Activated CD8-positive, alpha-beta memory T cell treated with anti-CD3 and anti-CD28 coated beads for 36 hours (primary cell): ENCODE results near the gene DLGAP1. TPM values are rescaled to one million over a fixed set of nuclear protein-coding genes. Genes with fewer than 3 reads are reported as not detected.

ENCODE experiments used
- CTCF ChIA-PET: fragments of 350-600 bp; sonication (Branson Sonifier 250); formaldehyde crosslinking; loops from one replicate; lab custom pipeline; 2021; ENCODE audit warnings: antibody characterized with exemption; lab: Charles Lee
- POLR2A ChIA-PET: fragments of 350-600 bp; sonication (Branson Sonifier 250); formaldehyde crosslinking; loops from one replicate; lab custom pipeline; 2021; ENCODE audit warnings: antibody characterized with exemption; lab: Charles Lee
- total RNA-seq, 2 experiments: library from RNA; stranded (reverse); gene quantifications; one replicate each; pipeline ENCODE4 v1.2.3, GENCODE V29; 2021

Gene DLGAP1
- total RNA-seq, 2 experiments from 2014 or later, result not detected

GRCh38 chr18:3826021-3826420, 629.1 kb downstream of the DLGAP1 start:
- CTCF ChIA-PET, result no interaction called here
- POLR2A ChIA-PET, result no interaction called here

- ChIA-PET CTCF (no interaction called here), POLR2A (no interaction called here)
Observed at GRCh38 chr18:3824101-3824500, 631.0 kb downstream of the DLGAP1 start.

GRCh38 chr18:3823073-3823472, 632.0 kb downstream of the DLGAP1 start:
- ChIA-PET POLR2A (no interaction called here), CTCF (no interaction called here)

GRCh38 chr18:3821524-3821923, 633.6 kb downstream of the DLGAP1 start:
- CTCF ChIA-PET, result interaction anchor here (0.6 kb wide), 1 partner anchor 673 kb away, joined by 3 read pairs; no protein-coding TSS in a partner anchor
- POLR2A ChIA-PET, result no interaction called here

- POLR2A ChIA-PET, result no interaction called here
- CTCF ChIA-PET, result no interaction called here
Observed at GRCh38 chr18:3819961-3820360, 635.1 kb downstream of the DLGAP1 start.

- POLR2A ChIA-PET, result no interaction called here
- CTCF ChIA-PET, result interaction anchor here (0.6 kb wide), 1 partner anchor 436 kb away, joined by 3 read pairs; no protein-coding TSS in a partner anchor
Observed at GRCh38 chr18:3816610-3817363, 638.3 kb downstream of the DLGAP1 start.

- POLR2A ChIA-PET, result no interaction called here
Observed at GRCh38 chr18:3815991-3816390, 639.1 kb downstream of the DLGAP1 start.

GRCh38 chr18:3814816-3815215, 640.3 kb downstream of the DLGAP1 start:
- POLR2A ChIA-PET, result no interaction called here
- CTCF ChIA-PET, result no interaction called here

More at GRCh38 chr18:3815991-3816390, 639.1 kb downstream of the DLGAP1 start:
- CTCF ChIA-PET, result no interaction called here

GRCh38 chr18:3810296-3810695, 644.8 kb downstream of the DLGAP1 start:
- POLR2A ChIA-PET, result no interaction called here
- CTCF ChIA-PET, result no interaction called here

- CTCF ChIA-PET, result no interaction called here
- POLR2A ChIA-PET, result no interaction called here
Observed at GRCh38 chr18:3808985-3809780, 645.9 kb downstream of the DLGAP1 start.

- POLR2A ChIA-PET, result no interaction called here
- CTCF ChIA-PET, result no interaction called here
Observed at GRCh38 chr18:3806656-3807055, 648.5 kb downstream of the DLGAP1 start.

- ChIA-PET CTCF (no interaction called here), POLR2A (no interaction called here)
Observed at GRCh38 chr18:3804336-3804735, 650.8 kb downstream of the DLGAP1 start.

GRCh38 chr18:3803350-3803749, 651.8 kb downstream of the DLGAP1 start:
- ChIA-PET POLR2A (no interaction called here), CTCF (no interaction called here)

GRCh38 chr18:3799515-3799914, 655.6 kb downstream of the DLGAP1 start:
- POLR2A ChIA-PET, result no interaction called here
- CTCF ChIA-PET, result no interaction called here

- ChIA-PET CTCF (no interaction called here), POLR2A (no interaction called here)
Observed at GRCh38 chr18:3798032-3798431, 657.1 kb downstream of the DLGAP1 start.

- CTCF ChIA-PET, result no interaction called here
- POLR2A ChIA-PET, result no interaction called here
Observed at GRCh38 chr18:3796434-3796833, 658.7 kb downstream of the DLGAP1 start.

- ChIA-PET POLR2A (no interaction called here), CTCF (no interaction called here)
Observed at GRCh38 chr18:3794537-3795348, 660.4 kb downstream of the DLGAP1 start.

GRCh38 chr18:3793545-3793944, 661.6 kb downstream of the DLGAP1 start:
- CTCF ChIA-PET, result no interaction called here
- POLR2A ChIA-PET, result no interaction called here

- CTCF ChIA-PET, result no interaction called here
- POLR2A ChIA-PET, result no interaction called here
Observed at GRCh38 chr18:3793111-3793510, 662.0 kb downstream of the DLGAP1 start.

GRCh38 chr18:3792711-3793110, 662.4 kb downstream of the DLGAP1 start:
- ChIA-PET CTCF (no interaction called here), POLR2A (no interaction called here)
